Measurements from ENCODE around the gene CAPN3.

The CAPN3 gene

DNA sequence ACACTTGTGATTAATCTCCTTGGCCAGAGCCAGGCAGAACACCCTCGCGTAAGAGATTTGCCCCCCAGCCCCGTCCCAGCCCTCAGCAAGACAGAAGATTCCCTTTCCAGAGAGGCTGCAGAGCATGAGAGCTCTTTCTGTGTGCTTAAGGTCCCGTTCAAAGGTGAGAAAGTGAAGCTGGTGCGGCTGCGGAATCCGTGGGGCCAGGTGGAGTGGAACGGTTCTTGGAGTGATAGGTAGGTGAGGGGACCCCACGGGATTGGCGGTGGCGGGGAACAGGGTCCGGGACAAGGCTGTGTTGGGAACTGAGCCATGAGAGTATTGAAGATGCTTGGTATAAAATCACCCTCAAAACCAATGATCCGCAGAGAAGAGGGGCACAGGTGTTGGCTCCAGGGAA, 34.8 kb downstream of the CAPN3 start:
- no peak overlapping the region for H3K4me2 ChIP-seq (ENCODE audit: low read length)
- H3K27me3 ChIP-seq (ENCODE audit: low read depth, low read length) = no peaks in the 10 kb centered on the region
- H4K20me1 ChIP-seq (ENCODE audit: insufficient read depth, low read length) = no peaks in the 10 kb centered on the region
- no peaks in the 10 kb centered on the region for H3K9me3 ChIP-seq (ENCODE audit: insufficient read depth, low read length)
- no peak overlapping the region for H3K9ac ChIP-seq (ENCODE audit: low read length)
- no peaks in the 10 kb centered on the region for H3K36me3 ChIP-seq (replicated peaks; ENCODE audit: low read depth, low read length)
- no peak overlapping the region for H3K4me3 ChIP-seq (ENCODE audit: low read length)
- no peaks in the 10 kb centered on the region for H3K79me2 ChIP-seq (ENCODE audit: low read length)
- H3K4me1 ChIP-seq (ENCODE audit: low read length) = no peaks in the 10 kb centered on the region
- H3K27ac ChIP-seq (ENCODE audit: low read length) = no peak overlapping the region
- H2AFZ ChIP-seq (ENCODE audit: low read depth, low read length) = no peak overlapping the region
- TF ChIP-seq EZH2phosphoT487 (IDR thresholded peaks at IDR 0.05; ENCODE audit: low read depth) = no peak
- TF ChIP-seq CTCF (IDR thresholded peaks at IDR 0.05; ENCODE audit: low read depth, low read length) = no peak

GRCh38 chr15:42395838-42396237, 36.5 kb downstream of the CAPN3 start:
- no peak overlapping the region for H3K4me2 ChIP-seq (ENCODE audit: low read length)
- no peak overlapping the region for H3K9ac ChIP-seq (ENCODE audit: low read length)
- no peak overlapping the region for H3K4me3 ChIP-seq (ENCODE audit: low read length)
- H3K9me3 ChIP-seq (ENCODE audit: insufficient read depth, low read length) = no peaks in the 10 kb centered on the region
- no peaks in the 10 kb centered on the region for H3K4me1 ChIP-seq (ENCODE audit: low read length)
- H3K27me3 ChIP-seq (ENCODE audit: low read depth, low read length) = no peaks in the 10 kb centered on the region
- no peak for TF ChIP-seq CTCF (IDR thresholded peaks at IDR 0.05; ENCODE audit: low read depth, low read length)
- TF ChIP-seq EZH2phosphoT487 (IDR thresholded peaks at IDR 0.05; ENCODE audit: low read depth) = no peak
- no peak overlapping the region for H2AFZ ChIP-seq (ENCODE audit: low read depth, low read length)
- no peaks in the 10 kb centered on the region for H3K79me2 ChIP-seq (ENCODE audit: low read length)
- H4K20me1 ChIP-seq (ENCODE audit: insufficient read depth, low read length) = no peaks in the 10 kb centered on the region
- H3K27ac ChIP-seq (ENCODE audit: low read length) = no peak overlapping the region
- H3K36me3 ChIP-seq (replicated peaks; ENCODE audit: low read depth, low read length) = no peaks in the 10 kb centered on the region

- Histone ChIP-seq H3K9ac (ENCODE audit: low read length) (no peak overlapping the region), H3K79me2 (ENCODE audit: low read length) (no peaks in the 10 kb centered on the region), H3K27ac (ENCODE audit: low read length) (no peak overlapping the region), H3K36me3 (replicated peaks; ENCODE audit: low read depth, low read length) (no peaks in the 10 kb centered on the region), H3K27me3 (ENCODE audit: low read depth, low read length) (no peaks in the 10 kb centered on the region), H2AFZ (ENCODE audit: low read depth, low read length) (no peak overlapping the region), H3K9me3 (ENCODE audit: insufficient read depth, low read length) (no peaks in the 10 kb centered on the region), H4K20me1 (ENCODE audit: insufficient read depth, low read length) (no peaks in the 10 kb centered on the region), H3K4me2 (ENCODE audit: low read length) (no peak overlapping the region), H3K4me3 (ENCODE audit: low read length) (no peak overlapping the region), H3K4me1 (ENCODE audit: low read length) (0 out of 2 replicates have a peak, but pooled peaks cover 4% of the 10 kb centered on the region)
- no peak for TF ChIP-seq EZH2phosphoT487 (IDR thresholded peaks at IDR 0.05; ENCODE audit: low read depth)
- no peak for TF ChIP-seq CTCF (IDR thresholded peaks at IDR 0.05; ENCODE audit: low read depth, low read length)
Measured at GRCh38 chr15:42401544-42402454, 42.5 kb downstream of the CAPN3 start.

DNA sequence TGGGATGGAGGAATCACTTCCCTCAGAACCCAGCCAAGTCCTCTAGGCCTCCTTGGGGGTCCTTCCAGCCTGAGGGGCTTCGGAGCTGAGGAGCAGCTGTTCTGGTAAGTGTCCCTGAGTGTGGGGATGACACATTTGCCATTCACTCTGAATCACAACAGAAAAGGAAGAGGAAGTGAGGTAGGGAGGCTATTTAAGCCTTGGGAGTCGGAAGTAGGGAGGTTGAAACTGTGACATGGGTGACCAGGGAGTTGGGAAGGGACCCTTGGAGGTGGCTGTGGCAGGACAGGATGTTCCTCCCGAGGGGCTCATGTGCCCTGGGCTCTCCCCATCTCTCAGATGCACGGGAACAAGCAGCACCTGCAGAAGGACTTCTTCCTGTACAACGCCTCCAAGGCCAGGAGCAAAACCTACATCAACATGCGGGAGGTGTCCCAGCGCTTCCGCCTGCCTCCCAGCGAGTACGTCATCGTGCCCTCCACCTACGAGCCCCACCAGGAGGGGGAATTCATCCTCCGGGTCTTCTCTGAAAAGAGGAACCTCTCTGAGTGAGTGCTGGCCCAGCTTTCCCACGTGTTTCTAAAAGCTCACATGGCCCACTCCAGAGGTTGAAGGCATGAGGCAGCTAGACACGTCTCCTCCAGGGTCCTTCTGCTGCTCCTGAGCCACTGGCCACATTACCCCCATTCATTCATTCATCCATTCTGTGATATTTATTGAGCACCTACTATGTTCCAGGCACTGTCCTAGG, 43.3 kb downstream of the CAPN3 start:
- H3K4me3 ChIP-seq (ENCODE audit: low read length) = no peak overlapping the region
- no peaks in the 10 kb centered on the region for H4K20me1 ChIP-seq (ENCODE audit: insufficient read depth, low read length)
- no peak overlapping the region for H3K9ac ChIP-seq (ENCODE audit: low read length)
- no peaks in the 10 kb centered on the region for H3K79me2 ChIP-seq (ENCODE audit: low read length)
- no peaks in the 10 kb centered on the region for H3K27me3 ChIP-seq (ENCODE audit: low read depth, low read length)
- no peak overlapping the region for H3K4me2 ChIP-seq (ENCODE audit: low read length)
- no peaks in the 10 kb centered on the region for H3K9me3 ChIP-seq (ENCODE audit: insufficient read depth, low read length)
- H3K36me3 ChIP-seq (replicated peaks; ENCODE audit: low read depth, low read length) = no peaks in the 10 kb centered on the region
- H2AFZ ChIP-seq (ENCODE audit: low read depth, low read length) = no peak overlapping the region
- H3K27ac ChIP-seq (ENCODE audit: low read length) = no peak overlapping the region
- TF ChIP-seq EZH2phosphoT487 (IDR thresholded peaks at IDR 0.05; ENCODE audit: low read depth) (no peak), CTCF (IDR thresholded peaks at IDR 0.05; ENCODE audit: low read depth, low read length) (no peak)
- 0 out of 2 replicates have a peak, but pooled peaks cover 4% of the 10 kb centered on the region for H3K4me1 ChIP-seq (ENCODE audit: low read length)
